ENCODE results near the gene VAPA.

Gene VAPA

DNA sequence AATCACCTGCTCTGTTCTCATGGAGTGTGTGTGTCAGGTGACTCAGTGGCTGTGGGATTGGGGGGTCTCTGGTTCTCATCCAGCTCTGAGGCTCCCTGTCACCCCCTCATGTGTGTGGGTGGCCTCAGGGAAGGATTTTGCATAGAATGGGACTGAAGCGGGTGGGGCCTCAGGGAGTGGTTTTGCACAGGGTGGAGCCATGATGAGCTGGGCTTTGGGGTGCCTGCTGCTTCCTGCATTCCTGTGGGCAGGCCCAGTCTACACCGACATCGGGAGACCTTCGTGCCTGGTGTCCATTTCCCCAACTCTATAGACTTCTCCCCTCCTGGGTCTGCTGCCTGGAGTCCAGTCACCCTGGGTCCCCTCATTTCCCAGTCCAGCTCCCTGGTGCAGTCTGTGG lies 59.7 kb downstream of the VAPA start:
- Histone ChIP-seq H3K4me3 (ENCODE audit: low read depth, low read length) (no peak overlapping the region), H3K27ac (ENCODE audit: low read depth, low read length) (no peak overlapping the region)

DNA sequence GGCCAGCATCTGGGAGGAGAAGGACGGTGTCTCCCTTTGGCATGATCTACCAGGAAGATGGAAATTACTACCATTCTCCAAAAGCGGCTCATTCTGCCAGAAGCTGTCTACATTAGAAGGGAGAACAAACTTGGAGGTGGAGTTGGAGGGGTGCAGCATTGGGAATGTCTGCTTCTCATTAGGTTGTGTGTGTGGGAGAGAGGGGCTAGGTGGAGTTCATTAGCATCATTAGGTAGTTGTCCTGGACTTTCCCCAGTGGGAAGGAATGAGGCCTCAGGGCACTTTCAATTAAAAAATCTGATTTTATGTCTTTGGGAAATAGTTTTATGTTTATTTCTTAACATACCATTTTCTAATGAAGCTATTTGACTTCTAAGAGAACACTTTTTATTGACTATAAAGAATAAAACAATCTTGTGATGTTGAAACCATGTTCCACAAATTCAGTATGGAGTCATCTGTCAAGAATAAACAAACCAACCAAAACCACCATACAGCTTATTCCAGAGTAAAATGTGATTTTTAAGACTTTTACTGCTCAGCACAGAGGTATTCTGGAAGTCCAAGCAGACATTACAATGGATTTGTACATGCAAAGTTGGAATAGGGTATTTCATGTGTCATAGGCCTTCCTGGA lies 60.6 kb downstream of the VAPA start:
- Histone ChIP-seq H3K27me3 (ENCODE audit: insufficient read depth, low read length) (no peaks in the 10 kb centered on the region), H2AFZ (ENCODE audit: low read length, unreplicated experiment) (no peak overlapping the region), H3K36me3 (ENCODE audit: insufficient read depth, low read length) (no peaks in the 10 kb centered on the region), H3K4me1 (ENCODE audit: control insufficient read depth, insufficient read depth, low read length, unreplicated experiment) (no peaks in the 10 kb centered on the region), H3K27ac (ENCODE audit: low read depth, low read length) (no peak overlapping the region), H3K4me3 (ENCODE audit: low read depth, low read length) (no peak overlapping the region), H3K79me2 (ENCODE audit: control insufficient read depth, insufficient read depth, low read length, unreplicated experiment) (no peaks in the 10 kb centered on the region)

More for the DNA sequence above, 59.7 kb downstream of the VAPA start:
- Histone ChIP-seq H2AFZ (ENCODE audit: low read length, unreplicated experiment) (no peak overlapping the region), H3K4me1 (ENCODE audit: control insufficient read depth, insufficient read depth, low read length, unreplicated experiment) (no peaks in the 10 kb centered on the region), H3K79me2 (ENCODE audit: control insufficient read depth, insufficient read depth, low read length, unreplicated experiment) (no peaks in the 10 kb centered on the region), H3K36me3 (ENCODE audit: insufficient read depth, low read length) (no peaks in the 10 kb centered on the region), H3K27me3 (ENCODE audit: insufficient read depth, low read length) (no peaks in the 10 kb centered on the region)

DNA sequence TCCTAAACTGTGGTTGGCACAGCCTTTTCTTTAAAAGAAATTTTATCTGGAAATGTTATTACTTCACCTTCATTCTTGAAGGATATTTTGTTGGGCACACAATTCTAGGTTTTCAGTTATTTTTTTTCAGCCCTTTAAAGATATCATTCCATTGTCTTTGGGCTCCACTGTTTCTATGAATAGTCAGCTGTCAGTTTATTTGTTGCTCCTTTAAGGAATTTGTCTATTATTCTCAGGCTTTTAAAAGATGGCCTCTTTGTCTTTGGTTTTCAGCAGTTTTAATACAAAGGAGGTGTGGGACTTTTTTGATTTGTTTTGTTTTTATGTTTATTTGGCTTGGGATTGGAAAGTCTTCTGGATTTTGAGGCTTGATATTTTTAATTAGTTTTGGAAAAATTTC lies 61.8 kb downstream of the VAPA start:
- Histone ChIP-seq H3K79me2 (ENCODE audit: control insufficient read depth, insufficient read depth, low read length, unreplicated experiment) (no peaks in the 10 kb centered on the region), H3K27ac (ENCODE audit: low read depth, low read length) (no peak overlapping the region), H3K4me3 (ENCODE audit: low read depth, low read length) (no peak overlapping the region), H3K36me3 (ENCODE audit: insufficient read depth, low read length) (no peaks in the 10 kb centered on the region), H3K27me3 (ENCODE audit: insufficient read depth, low read length) (no peaks in the 10 kb centered on the region), H2AFZ (ENCODE audit: low read length, unreplicated experiment) (no peak overlapping the region), H3K4me1 (ENCODE audit: control insufficient read depth, insufficient read depth, low read length, unreplicated experiment) (no peaks in the 10 kb centered on the region)

GRCh38 chr18:9982711-9983110 lies 68.9 kb downstream of the VAPA start:
- Histone ChIP-seq H3K4me1 (ENCODE audit: control insufficient read depth, insufficient read depth, low read length, unreplicated experiment) (no peaks in the 10 kb centered on the region), H3K27ac (ENCODE audit: low read depth, low read length) (no peak overlapping the region), H3K36me3 (ENCODE audit: insufficient read depth, low read length) (no peaks in the 10 kb centered on the region), H2AFZ (ENCODE audit: low read length, unreplicated experiment) (no peak overlapping the region), H3K4me3 (ENCODE audit: low read depth, low read length) (no peak overlapping the region), H3K79me2 (ENCODE audit: control insufficient read depth, insufficient read depth, low read length, unreplicated experiment) (no peaks in the 10 kb centered on the region), H3K27me3 (ENCODE audit: insufficient read depth, low read length) (peaks cover 7% of the 10 kb centered on the region; the same call in 1 of the 2 replicates)

GRCh38 chr18:9984080-9984479 lies 70.3 kb downstream of the VAPA start:
- Histone ChIP-seq H3K27ac (ENCODE audit: low read depth, low read length) (no peak overlapping the region), H3K4me1 (ENCODE audit: control insufficient read depth, insufficient read depth, low read length, unreplicated experiment) (no peaks in the 10 kb centered on the region), H2AFZ (ENCODE audit: low read length, unreplicated experiment) (no peak overlapping the region), H3K36me3 (ENCODE audit: insufficient read depth, low read length) (no peaks in the 10 kb centered on the region), H3K27me3 (ENCODE audit: insufficient read depth, low read length) (peaks cover 7% of the 10 kb centered on the region; the same call in 1 of the 2 replicates), H3K4me3 (ENCODE audit: low read depth, low read length) (no peak overlapping the region), H3K79me2 (ENCODE audit: control insufficient read depth, insufficient read depth, low read length, unreplicated experiment) (no peaks in the 10 kb centered on the region)

DNA sequence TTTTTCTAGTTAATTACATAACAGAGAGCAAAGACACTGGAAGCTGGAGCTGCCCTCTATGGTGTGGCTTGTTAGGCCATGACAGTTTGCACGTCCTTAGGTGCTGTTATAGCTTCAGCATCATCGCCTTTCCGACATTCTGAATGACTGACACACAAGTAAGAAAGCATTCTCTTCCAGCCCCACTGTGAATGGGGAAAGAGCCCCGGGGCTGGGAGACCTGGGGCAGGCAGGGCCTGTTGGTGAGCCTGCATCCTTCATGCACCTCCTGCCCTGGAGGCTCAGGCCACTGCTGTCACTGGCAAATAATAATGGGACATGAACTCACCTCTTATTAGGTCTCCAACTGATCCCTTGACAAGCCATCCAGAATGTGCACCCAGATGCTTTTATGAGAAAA lies 71.8 kb downstream of the VAPA start:
- H2AFZ ChIP-seq (ENCODE audit: low read length, unreplicated experiment): no peak overlapping the region
- no peaks in the 10 kb centered on the region for H3K79me2 ChIP-seq (ENCODE audit: control insufficient read depth, insufficient read depth, low read length, unreplicated experiment)
- H3K27me3 ChIP-seq (ENCODE audit: insufficient read depth, low read length): peaks cover 12% of the 10 kb centered on the region; the same call in 1 of the 2 replicates
- peaks cover 3% of the 10 kb centered on the region for H3K4me1 ChIP-seq (ENCODE audit: control insufficient read depth, insufficient read depth, low read length, unreplicated experiment)
- no peak overlapping the region for H3K4me3 ChIP-seq (ENCODE audit: low read depth, low read length)
- H3K36me3 ChIP-seq (ENCODE audit: insufficient read depth, low read length): no peaks in the 10 kb centered on the region
- H3K27ac ChIP-seq (ENCODE audit: low read depth, low read length): no peak overlapping the region

DNA sequence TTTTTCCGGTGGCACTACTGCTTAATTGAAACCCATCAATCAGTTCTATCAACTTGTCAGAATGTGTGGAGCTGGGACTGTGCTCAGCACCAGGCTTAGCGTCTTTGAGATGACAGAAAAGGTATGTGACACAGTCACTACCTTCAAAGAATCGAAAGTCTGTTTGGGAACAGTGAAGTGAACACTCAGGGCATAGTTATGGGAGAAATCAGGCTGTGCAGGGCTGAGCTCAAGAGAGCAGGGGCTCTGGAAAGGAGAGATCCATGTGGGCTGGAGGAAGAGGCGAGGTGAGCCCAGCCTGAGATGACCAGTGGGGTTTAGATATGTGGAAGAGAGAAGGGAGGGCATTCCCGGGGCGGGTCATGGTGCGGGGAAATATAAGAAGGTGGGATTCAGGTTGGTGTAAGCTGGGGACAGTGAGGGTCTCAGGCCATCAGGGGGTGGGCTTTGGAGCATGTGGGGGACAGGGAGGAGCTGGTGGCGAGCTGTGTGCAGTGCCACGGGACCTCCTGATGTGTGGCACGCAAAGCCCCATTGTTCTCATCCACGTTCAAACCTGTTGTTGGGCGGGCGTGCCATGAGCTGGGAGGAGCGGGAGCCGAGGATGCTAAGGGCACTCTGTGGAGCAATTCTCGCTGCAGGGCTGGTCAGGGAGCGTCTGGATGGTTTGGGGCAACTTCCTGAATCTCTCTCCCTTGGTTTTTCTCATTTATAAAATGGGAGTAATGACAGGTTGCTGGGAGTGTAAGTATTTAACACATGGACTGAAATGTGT lies 72.5 kb downstream of the VAPA start:
- Histone ChIP-seq H3K27ac (ENCODE audit: low read depth, low read length) (no peak overlapping the region), H2AFZ (ENCODE audit: low read length, unreplicated experiment) (no peak overlapping the region), H3K27me3 (ENCODE audit: insufficient read depth, low read length) (peaks cover 13% of the 10 kb centered on the region), H3K79me2 (ENCODE audit: control insufficient read depth, insufficient read depth, low read length, unreplicated experiment) (no peaks in the 10 kb centered on the region), H3K4me3 (ENCODE audit: low read depth, low read length) (no peak overlapping the region), H3K36me3 (ENCODE audit: insufficient read depth, low read length) (no peaks in the 10 kb centered on the region), H3K4me1 (ENCODE audit: control insufficient read depth, insufficient read depth, low read length, unreplicated experiment) (peaks cover 3% of the 10 kb centered on the region)

DNA sequence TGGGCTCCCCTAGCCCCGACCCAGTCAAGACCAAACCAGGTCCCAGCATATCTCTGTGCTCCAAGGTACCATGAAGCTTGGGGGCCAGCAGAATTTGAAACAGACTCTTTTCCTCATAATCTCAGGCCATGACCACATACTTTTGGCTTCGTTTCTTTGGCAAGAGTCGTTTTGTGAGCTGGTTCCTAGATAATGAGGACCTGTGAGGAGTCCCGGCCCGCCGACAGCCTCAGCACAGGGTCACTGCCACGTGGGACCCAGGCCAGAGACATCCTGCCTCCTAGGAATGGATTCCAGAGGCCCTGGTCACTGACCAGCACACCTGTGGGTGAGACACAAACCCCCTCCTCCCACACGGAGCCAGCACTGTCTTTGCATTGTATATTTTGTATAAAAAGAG lies 73.5 kb downstream of the VAPA start:
- peaks cover 21% of the 10 kb centered on the region for H3K27me3 ChIP-seq (ENCODE audit: insufficient read depth, low read length)
- no peak overlapping the region for H3K4me3 ChIP-seq (ENCODE audit: low read depth, low read length)

GRCh38 chr18:9987931-9988330 lies 74.1 kb downstream of the VAPA start:
- no peak overlapping the region for H2AFZ ChIP-seq (ENCODE audit: low read length, unreplicated experiment)
- no peaks in the 10 kb centered on the region for H3K36me3 ChIP-seq (ENCODE audit: insufficient read depth, low read length)
- H3K79me2 ChIP-seq (ENCODE audit: control insufficient read depth, insufficient read depth, low read length, unreplicated experiment): no peaks in the 10 kb centered on the region
- H3K4me3 ChIP-seq (ENCODE audit: low read depth, low read length): no peak overlapping the region
- H3K4me1 ChIP-seq (ENCODE audit: control insufficient read depth, insufficient read depth, low read length, unreplicated experiment): peaks cover 3% of the 10 kb centered on the region
- H3K27ac ChIP-seq (ENCODE audit: low read depth, low read length): no peak overlapping the region
- peaks cover 27% of the 10 kb centered on the region for H3K27me3 ChIP-seq (ENCODE audit: insufficient read depth, low read length)

More for the DNA sequence above, 73.5 kb downstream of the VAPA start:
- no peaks in the 10 kb centered on the region for H3K79me2 ChIP-seq (ENCODE audit: control insufficient read depth, insufficient read depth, low read length, unreplicated experiment)
- H3K36me3 ChIP-seq (ENCODE audit: insufficient read depth, low read length): no peaks in the 10 kb centered on the region
- no peak overlapping the region for H3K27ac ChIP-seq (ENCODE audit: low read depth, low read length)
- peaks cover 3% of the 10 kb centered on the region for H3K4me1 ChIP-seq (ENCODE audit: control insufficient read depth, insufficient read depth, low read length, unreplicated experiment)
- no peak overlapping the region for H2AFZ ChIP-seq (ENCODE audit: low read length, unreplicated experiment)

GRCh38 chr18:9988665-9989064 lies 74.8 kb downstream of the VAPA start:
- H3K4me3 ChIP-seq (ENCODE audit: low read depth, low read length): no peak overlapping the region
- no peak overlapping the region for H3K27ac ChIP-seq (ENCODE audit: low read depth, low read length)
- H3K36me3 ChIP-seq (ENCODE audit: insufficient read depth, low read length): no peaks in the 10 kb centered on the region
- H3K79me2 ChIP-seq (ENCODE audit: control insufficient read depth, insufficient read depth, low read length, unreplicated experiment): no peaks in the 10 kb centered on the region
- no peak overlapping the region for H2AFZ ChIP-seq (ENCODE audit: low read length, unreplicated experiment)
- H3K4me1 ChIP-seq (ENCODE audit: control insufficient read depth, insufficient read depth, low read length, unreplicated experiment): peaks cover 3% of the 10 kb centered on the region
- peaks cover 34% of the 10 kb centered on the region for H3K27me3 ChIP-seq (ENCODE audit: insufficient read depth, low read length)

DNA sequence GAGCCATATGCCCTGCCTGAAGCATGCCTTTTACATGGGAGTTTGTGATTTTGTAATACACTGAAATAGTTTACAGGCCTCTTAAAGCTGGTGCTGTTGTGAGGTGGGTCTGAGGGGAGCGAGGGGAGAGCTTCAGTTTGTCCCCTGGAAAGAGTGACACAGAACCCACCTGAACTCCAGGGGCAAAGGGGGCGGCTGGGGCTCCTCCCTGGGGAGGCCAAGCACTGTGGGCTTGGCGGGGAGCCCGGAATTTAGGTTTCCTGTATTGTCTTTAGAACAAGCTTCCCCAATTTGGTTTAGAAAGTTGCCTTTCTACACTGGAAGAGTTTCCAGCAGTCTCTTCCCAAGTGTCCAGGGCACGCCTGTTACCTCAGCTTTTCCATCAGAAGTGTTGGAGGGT lies 75.7 kb downstream of the VAPA start:
- H3K27ac ChIP-seq (ENCODE audit: low read depth, low read length): no peak overlapping the region
- peaks cover 3% of the 10 kb centered on the region for H3K4me1 ChIP-seq (ENCODE audit: control insufficient read depth, insufficient read depth, low read length, unreplicated experiment)
- H3K36me3 ChIP-seq (ENCODE audit: insufficient read depth, low read length): no peaks in the 10 kb centered on the region
- no peak overlapping the region for H2AFZ ChIP-seq (ENCODE audit: low read length, unreplicated experiment)
- H3K79me2 ChIP-seq (ENCODE audit: control insufficient read depth, insufficient read depth, low read length, unreplicated experiment): no peaks in the 10 kb centered on the region
- peaks cover 42% of the 10 kb centered on the region for H3K27me3 ChIP-seq (ENCODE audit: insufficient read depth, low read length)
- no peak overlapping the region for H3K4me3 ChIP-seq (ENCODE audit: low read depth, low read length)
